GM12864 (cell line): ENCODE measurements around the gene WHRN.

Experiments used
- DNase-seq: peaks from one replicate; pipeline ENCODE4 v3.0.0-alpha.2; 2011; ENCODE audit warnings: low read depth
- H3K4me3 ChIP-seq: 2 replicates; pipeline ENCODE4 v1.5.1; 2011; ENCODE audit warnings: mild to moderate bottlenecking, low read depth, low read length, control low read depth
- CTCF ChIP-seq: IDR thresholded peaks from 2 replicates; pipeline ENCODE4 v1.5.1; 2011; ENCODE audit warnings: low read depth, mild to moderate bottlenecking, moderate library complexity, low read length, control low read depth, inconsistent platforms; ENCODE audit errors: missing control alignments

The WHRN gene

GRCh38 chr9:114405294-114406034 is 99.8 kb downstream of the WHRN start:
- peak; percentile 83 for TF ChIP-seq CTCF
- DNase-seq, result no peak
- no peak overlapping the region for H3K4me3 ChIP-seq

- no peak for DNase-seq
- no peak for TF ChIP-seq CTCF
- H3K4me3 ChIP-seq, result no peak overlapping the region
Measured at GRCh38 chr9:114404531-114404930, 100.7 kb downstream of the WHRN start.

- no peak for TF ChIP-seq CTCF
- no peak overlapping the region for H3K4me3 ChIP-seq
- no peak for DNase-seq
Measured at GRCh38 chr9:114403153-114403756, 102.0 kb downstream of the WHRN start.

GRCh38 chr9:114401344-114401743 is 103.9 kb downstream of the WHRN start:
- DNase-seq, result no peak
- no peak for TF ChIP-seq CTCF
- H3K4me3 ChIP-seq, result no peak overlapping the region

GRCh38 chr9:114400772-114401171 is 104.5 kb downstream of the WHRN start:
- no peak for TF ChIP-seq CTCF
- DNase-seq, result no peak
- no peak overlapping the region for H3K4me3 ChIP-seq

GRCh38 chr9:114400219-114400618 is 105.1 kb downstream of the WHRN start:
- DNase-seq, result no peak
- TF ChIP-seq CTCF, result no peak
- no peak overlapping the region for H3K4me3 ChIP-seq

GRCh38 chr9:114399381-114399780 is 105.9 kb downstream of the WHRN start:
- no peak for DNase-seq
- no peak for TF ChIP-seq CTCF
- no peak overlapping the region for H3K4me3 ChIP-seq
